Fibroblast of pulmonary artery (primary cell): ENCODE measurements around the gene SOX6.

ENCODE experiments used
- DNase-seq: peaks from one replicate; pipeline ENCODE4 v3.0.0-alpha.2; 2010; ENCODE audit warnings: low read depth
- H3K4me3 ChIP-seq: replicated peaks from 2 replicates; pipeline ENCODE4 v1.5.1; 2011; ENCODE audit warnings: low read depth, mild to moderate bottlenecking, control low read depth, low read length, moderate library complexity
- TF ChIP-seq, protein P1 (sequence below): IDR thresholded peaks from 2 replicates; pipeline ENCODE4 v1.5.1; 2011; ENCODE audit warnings: mild to moderate bottlenecking, control low read depth, low read length, inconsistent platforms; ENCODE audit errors: missing control alignments

The SOX6 gene

GRCh38 chr11:15936011-15936410, 420.3 kb downstream of the SOX6 start:
- TF ChIP-seq, protein P1, sequence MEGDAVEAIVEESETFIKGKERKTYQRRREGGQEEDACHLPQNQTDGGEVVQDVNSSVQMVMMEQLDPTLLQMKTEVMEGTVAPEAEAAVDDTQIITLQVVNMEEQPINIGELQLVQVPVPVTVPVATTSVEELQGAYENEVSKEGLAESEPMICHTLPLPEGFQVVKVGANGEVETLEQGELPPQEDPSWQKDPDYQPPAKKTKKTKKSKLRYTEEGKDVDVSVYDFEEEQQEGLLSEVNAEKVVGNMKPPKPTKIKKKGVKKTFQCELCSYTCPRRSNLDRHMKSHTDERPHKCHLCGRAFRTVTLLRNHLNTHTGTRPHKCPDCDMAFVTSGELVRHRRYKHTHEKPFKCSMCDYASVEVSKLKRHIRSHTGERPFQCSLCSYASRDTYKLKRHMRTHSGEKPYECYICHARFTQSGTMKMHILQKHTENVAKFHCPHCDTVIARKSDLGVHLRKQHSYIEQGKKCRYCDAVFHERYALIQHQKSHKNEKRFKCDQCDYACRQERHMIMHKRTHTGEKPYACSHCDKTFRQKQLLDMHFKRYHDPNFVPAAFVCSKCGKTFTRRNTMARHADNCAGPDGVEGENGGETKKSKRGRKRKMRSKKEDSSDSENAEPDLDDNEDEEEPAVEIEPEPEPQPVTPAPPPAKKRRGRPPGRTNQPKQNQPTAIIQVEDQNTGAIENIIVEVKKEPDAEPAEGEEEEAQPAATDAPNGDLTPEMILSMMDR, result no peak
- H3K4me3 ChIP-seq, result no peak overlapping the region

GRCh38 chr11:15935373-15935772, 421.0 kb downstream of the SOX6 start:
- no peak overlapping the region for H3K4me3 ChIP-seq
- TF ChIP-seq, protein P1, result no peak
- no peak for DNase-seq

More at GRCh38 chr11:15936011-15936410, 420.3 kb downstream of the SOX6 start:
- DNase-seq, result no peak

GRCh38 chr11:15933886-15934625, 422.3 kb downstream of the SOX6 start:
- peak; percentile 56 for DNase-seq
- H3K4me3 ChIP-seq, result no peak overlapping the region
- TF ChIP-seq, protein P1, result no peak

DNA sequence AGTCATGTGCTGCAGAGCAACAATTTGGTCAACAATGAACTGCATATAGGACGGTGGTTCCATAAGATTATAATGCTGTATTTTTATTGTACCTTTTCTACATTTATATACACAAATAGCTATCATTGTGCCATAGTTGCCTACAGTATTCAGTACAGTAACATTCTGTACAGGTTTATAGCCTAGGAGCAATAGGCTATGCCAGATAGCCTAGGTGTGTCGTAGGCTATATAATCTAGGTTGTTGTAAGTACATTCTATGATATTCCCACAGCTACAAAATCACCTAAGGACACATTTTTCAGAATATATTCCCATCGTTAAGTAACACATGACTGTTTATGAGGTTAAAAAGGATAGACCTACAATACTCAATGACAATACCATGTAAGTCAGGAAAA, 423.9 kb downstream of the SOX6 start:
- TF ChIP-seq, protein P1, result no peak
- DNase-seq, result no peak
- H3K4me3 ChIP-seq, result no peak overlapping the region

DNA sequence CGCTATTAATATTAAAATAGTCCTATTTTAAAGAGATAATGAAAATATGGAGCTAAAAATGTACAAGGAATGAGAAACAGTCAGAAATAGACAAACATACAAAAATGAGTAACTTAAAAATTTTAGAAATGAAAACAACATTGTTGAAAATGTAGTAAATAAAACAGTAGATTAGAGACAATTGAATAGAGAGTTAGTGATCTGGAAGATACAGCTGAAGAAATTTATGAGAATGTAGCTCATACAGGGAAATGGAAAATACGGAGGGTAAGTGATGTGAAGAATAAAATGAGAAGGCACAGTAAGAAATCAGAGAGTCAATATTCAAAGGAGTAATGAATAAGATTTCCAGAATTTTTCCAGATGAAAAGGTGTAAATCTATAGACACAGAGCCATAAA, 424.8 kb downstream of the SOX6 start:
- no peak overlapping the region for H3K4me3 ChIP-seq
- no peak for DNase-seq
- TF ChIP-seq, protein P1, result no peak

DNA sequence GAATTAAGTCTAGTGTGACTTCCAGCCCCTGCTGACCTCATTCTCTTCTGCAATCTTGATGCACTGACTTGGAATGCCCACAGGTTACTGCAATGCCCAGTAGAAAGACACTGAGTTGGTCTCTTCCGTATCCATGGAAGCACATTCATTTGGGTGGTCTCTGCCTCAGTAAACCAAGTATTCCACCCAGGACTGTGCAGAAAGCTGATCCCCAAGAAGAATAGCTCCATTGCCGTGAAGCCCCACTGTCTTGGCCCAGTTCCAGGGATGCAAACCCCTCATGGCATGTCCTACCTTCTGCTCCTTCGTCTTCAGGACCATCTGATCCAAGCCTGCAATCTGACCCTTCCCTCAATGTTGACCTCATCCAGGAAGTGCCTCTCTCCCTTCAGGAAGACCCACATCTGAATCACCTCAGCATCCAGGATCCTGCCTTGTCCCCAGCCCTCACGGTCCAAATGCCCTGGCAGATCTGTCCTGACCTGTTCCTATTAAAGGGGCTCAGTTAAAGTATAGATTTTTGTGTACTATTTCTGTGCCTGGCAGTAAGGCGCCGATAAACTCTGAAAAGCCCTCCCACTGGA, 425.8 kb downstream of the SOX6 start:
- DNase-seq, result no peak
- no peak overlapping the region for H3K4me3 ChIP-seq
- TF ChIP-seq, protein P1, result no peak
